Right hindlimb (tissue), 1 donor: ENCODE results near the gene TSC22D3.
"Not testable (repeated sequence)": the region's sequence is repeated elsewhere in the genome, so short reads cannot be mapped to it uniquely, and the experiment has no call there.

Source experiments
- DNase-seq: peaks from one replicate; pipeline ENCODE4 v3.0.0-alpha.2; 2018

TSC22D3 gene

DNA sequence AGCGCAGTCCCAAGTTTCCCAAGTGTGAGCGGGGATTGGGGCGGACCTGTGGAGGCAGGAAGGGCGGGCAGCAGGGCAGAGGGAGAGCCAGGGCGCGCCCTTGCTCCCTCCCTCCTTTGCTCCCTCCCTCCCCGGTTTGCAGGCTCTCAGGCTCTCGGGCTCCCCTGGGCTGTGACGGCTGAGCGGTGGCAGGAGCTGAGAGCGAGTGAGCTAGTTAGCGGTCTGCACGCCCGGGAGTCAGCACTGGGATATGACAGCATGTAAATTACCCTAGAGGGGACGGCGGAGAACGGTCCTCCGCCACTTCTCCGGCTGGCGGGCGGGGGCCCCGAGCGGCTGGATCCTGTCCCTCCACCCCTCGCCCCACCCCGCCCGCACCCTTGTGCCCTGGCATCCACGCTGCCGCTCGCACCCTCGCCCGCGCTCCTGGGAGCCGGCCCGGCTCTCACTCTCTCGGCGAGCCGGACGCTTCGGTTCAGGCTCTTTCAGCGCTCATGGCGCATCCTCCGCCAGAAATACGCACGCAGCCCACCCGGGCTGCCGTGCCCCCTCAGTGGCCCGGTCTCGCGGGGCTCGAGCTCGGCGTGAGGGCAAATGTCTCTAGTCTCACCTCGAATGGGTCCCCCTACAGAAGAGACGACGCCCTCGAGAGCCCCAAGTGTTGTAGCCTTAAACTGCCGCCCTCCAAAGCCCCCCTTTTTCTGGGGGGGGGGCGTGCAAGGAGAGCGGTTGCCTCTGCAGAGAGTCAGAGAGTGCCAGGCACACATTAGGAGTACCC, at the start of gene TSC22D3:
TSS of gene TSC22D3 (minus strand) at position 54 of the 778 bp plus-strand sequence. CDS start 368 bp downstream, outside the sequence.
- DNase-seq: peak; percentile 80

DNA sequence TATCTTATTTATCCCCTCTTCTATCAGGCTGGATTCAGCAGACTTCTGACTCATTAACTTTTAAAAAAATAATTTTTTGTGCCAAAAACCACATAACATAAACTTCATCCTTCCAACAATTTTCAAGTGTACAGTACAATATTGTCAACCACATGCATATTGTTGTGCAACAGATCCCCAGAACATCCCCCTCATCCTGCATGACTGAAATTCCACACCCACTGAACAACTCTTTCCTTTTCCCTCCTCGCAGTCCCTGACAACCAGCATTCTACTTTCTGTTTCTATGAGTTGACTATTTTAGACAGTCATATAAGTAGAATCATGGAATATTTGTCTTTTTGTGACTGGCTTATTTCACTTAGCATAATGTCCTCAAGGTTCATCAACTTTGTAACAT, 47.9 kb upstream of the TSC22D3 start:
- no peak for DNase-seq

DNA sequence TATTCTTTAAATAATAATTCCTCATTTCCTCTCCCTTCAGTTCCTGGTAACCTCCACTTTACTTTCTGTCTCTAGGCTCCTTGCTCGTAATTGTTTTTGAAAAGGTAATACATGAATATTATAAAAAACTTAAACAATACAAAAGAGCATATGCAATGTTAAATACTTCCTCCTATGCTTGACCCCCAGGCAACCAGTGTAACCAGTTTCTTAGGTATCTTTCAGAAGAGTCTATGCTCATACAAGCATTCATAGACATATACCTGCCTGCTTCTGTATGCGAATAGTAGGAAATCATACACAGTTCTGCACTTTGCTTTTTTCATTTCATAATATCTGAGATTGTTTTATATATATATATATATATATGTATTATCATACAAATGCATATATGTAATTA, 47.5 kb upstream of the TSC22D3 start:
- no peak for DNase-seq

DNA sequence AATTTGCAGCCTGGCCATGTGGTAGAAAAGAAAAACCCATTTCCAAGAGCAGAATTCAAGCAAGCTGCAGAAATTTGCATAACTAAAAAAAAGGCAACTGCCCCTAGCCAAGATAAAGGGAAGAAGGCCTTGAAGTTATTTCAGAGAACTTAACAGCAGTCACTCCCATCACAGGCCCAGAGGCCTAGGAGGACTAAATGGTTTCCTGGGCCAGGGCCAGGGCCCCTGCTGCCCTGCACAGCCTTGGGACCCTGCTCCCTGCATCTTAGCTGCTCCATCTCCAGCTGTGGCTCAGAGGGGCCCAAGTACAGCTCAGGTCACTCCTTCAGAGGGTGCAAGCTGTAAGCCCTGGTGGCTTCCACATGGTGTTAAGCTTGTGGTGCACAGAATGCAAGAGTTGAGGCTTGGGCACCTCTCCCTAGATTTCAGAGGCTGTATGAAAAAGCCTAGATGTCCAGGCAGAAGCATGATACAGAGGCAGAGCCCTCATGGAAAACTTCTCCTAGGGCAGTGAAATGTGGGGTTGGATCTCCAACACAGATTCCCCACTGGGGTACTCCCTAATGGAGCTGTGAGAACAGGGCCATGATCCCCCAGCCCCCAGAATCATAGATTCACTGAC, 43.4 kb upstream of the TSC22D3 start:
- no peak for DNase-seq

DNA sequence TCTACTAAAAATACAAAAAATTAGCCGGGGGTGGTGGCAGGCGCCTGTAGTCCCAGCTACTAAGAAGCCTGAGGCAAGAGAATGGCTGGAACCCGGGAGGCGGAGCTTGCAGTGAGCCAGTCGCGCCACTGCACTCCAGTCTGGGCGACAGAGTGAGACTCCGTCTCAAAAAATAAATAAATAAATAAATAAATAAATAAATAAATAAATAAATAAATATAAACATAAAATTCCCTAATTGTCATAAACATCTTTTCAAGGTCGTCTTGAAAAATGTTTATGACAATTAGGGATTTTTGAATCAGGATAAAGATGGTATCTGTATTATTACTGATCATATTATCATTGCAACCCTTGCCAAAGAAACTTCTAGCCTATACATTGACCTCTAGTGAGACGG, 34.5 kb upstream of the TSC22D3 start:
- not testable (repeated sequence) for DNase-seq

DNA sequence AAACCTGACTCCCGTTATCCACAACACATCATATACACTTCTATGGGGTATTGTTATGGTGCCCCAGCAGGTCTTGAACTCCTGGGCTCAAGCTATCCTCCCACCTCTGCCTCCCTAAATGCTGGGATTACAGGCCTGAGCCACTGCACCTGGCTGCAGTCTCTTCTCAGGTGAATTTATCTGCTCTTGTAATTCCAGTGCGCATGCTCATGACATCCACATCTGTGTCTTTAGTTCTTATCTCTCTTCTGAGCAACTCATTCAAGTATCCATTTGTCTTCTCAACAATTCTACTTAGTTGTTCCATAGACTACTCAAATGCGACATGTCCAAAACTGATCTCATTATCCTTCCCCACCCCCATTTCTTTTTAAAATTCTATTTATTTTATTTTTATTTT, 29.6 kb upstream of the TSC22D3 start:
- no peak for DNase-seq

DNA sequence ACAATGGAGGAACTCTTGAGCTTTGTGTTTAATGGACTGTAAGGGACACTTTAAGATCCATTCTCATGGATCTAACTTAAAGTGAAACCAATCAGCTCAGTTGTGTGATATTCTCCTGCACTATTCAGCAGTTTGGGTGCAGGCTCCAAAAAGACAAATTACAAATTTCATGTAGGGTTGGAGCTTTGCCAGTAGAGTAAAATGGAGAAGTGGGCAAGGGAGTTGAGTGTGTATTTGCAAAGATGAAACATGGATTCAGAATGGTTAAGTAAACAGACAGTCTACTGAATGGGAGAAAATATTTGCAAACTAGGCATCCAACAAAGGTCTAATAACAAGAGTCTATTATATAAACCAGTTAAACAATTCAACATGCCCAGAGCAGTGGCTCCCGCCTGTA, 28.8 kb upstream of the TSC22D3 start:
- DNase-seq: no peak

DNA sequence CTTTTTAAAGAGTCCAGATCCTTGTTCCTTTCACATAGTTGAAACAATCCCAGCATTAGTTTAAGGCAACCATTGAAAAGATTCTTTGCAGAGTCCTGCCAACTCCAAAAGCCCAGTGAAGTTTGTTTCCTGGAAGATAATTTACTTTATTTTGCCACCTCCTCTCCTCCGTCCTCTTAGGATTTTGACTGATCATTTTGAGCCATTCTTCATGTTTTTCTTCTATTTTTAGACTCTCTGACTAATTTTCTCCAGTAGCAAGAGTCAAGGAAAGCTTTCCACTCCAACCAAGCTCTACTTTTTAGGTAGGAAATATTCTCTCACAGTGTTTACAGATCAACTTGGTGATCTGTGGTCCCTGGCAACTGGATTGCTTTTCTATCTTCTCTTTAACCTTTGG, 12.2 kb upstream of the TSC22D3 start:
- no peak for DNase-seq

GRCh38 chrX:107780525-107780924, 4.9 kb upstream of the TSC22D3 start:
- no peak for DNase-seq

GRCh38 chrX:107777536-107777832, 1.9 kb upstream of the TSC22D3 start, which contains the start of gene NCBP2L:
Gene NCBP2L (plus strand): TSS chrX:107777733. CDS start chrX:107794221, 16,488 bp downstream.
- DNase-seq: no peak

DNA sequence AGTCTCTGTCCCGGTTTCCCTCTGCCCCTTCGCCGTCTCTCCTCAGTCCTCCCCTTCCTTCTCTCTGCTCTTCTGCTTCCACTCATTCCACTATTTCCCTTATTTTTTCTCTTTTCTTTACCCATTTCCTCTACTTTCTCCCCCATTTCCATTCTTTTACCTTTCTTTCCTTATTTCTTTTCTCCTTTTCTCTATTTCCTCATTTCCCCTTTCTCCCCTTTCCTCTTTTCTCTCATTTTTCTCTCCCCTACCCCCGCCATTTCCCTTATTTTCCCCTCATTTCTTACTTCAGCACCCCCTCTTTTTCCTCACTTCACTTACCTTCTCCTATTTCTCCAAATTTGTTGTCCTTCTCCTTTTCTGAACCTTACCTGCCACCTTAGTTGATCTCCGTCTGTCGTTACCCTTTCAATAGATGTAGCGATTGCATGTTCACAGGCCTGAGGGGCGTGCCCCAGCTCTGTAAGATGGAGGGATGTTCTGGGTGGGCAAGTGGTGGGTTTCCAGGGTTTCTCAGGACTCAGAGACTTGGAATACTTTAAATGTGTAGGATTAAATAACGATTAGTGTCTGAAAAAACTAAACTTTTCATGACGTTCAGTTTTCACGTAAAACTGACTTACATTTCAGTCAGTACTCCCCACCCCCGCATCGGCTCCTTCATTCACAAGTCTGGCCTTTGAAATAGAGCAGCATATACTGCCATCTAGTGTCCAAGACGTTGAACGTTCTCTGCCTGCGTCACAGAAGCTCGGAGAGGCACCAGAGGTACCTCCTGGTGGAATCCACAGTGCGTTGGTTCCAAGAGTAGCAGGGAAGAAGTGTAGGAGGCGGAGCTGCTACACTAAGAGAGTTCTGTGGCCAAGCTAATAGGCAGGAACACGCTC, 1.3 kb upstream of the TSC22D3 start:
- peak; percentile 87 for DNase-seq

DNA sequence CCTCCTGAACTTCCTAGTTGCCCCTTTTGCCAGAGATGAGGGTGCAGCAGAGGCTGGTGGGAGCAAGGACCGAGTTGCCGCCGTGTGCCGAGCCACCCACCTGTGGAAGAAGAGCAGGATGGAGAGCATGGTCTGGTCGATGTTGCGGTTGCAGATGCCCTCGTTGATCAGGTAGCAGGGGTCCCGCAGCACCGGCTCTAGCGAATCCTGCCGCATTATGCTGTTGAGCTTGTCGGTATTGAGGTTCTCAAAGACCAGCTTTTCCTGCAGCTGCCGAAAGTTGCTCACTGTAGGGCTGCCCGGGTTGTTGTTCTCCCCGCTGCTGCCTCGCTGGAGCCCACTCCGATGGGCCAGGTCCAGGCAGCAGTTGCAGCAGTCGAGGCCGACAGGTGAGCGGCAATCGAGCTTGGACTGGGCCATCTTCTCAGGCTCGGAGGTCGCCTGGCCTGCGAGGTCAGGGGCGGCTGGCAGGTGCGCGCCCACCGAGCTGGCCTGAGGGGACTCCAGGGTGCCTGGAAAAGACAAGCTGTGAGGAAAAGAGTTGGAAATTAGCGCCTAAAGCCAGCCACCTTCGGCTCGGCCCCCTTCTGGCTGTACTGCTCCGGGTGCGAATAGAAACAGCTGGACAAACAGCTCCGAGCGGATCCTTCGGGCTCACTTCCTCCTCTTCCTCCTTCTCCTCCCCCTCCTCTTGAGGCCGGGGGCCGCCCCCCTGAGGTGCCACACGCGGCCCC, 420 bp downstream of the TSC22D3 start:
- no peak for DNase-seq

GRCh38 chrX:107773906-107774435, 1.6 kb downstream of the TSC22D3 start:
- no peak for DNase-seq

- no peak for DNase-seq
Observed at GRCh38 chrX:107773206-107773605, 2.4 kb downstream of the TSC22D3 start.

DNA sequence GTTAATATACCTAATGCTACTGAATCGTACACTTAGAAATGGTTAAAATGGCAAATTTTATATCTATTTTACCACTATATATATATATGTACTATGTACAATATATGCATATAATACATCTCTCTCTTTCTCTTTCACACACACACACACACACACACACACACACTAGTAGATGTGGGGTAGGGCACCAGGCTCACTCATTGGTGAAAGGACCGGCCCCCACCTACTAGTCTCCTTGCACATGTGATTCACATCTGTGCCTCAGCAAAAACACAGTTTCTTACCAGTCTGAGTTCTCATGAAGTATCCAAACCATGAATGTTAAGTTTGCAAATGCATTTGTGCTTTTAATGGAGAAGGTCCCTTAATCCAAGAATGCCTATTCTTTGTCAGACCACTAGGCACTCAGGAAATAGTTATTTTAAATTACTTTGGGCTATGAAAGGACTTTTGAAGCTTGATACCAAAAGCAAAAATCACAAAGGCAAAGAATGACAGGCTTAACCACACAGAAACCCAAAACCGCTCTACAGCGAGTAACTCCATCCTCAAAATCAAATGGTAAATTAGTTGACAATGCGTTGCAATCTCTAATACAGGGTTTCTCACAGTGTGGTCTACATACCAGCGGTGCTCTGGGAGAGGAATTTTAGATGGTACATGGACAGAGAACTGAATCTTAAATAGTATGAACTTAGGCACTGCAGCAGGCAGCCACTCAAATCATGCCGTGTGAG, 5.8 kb downstream of the TSC22D3 start:
- DNase-seq: no peak

DNA sequence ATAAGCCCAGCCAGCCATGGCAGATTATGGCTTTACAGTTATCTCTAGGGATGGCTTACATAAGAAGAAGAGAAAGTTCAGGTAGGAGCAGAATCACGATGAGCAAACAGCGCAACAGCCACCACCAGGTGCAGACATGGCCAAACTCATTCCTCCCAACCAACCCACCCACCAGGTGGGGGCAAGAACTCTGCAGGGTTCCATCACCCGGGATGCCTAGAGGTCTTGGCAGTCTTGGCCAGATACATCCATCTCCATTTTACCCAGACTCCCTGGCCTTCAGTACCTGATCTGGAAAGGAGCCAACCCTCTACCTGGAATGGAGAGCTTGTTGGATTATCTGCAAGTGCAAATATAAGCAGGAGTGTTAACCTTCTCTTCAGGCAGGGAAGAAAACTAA, 7.5 kb downstream of the TSC22D3 start:
- DNase-seq: no peak

- peak; percentile 53 for DNase-seq
Observed at GRCh38 chrX:107766470-107767150, 9.0 kb downstream of the TSC22D3 start.

DNA sequence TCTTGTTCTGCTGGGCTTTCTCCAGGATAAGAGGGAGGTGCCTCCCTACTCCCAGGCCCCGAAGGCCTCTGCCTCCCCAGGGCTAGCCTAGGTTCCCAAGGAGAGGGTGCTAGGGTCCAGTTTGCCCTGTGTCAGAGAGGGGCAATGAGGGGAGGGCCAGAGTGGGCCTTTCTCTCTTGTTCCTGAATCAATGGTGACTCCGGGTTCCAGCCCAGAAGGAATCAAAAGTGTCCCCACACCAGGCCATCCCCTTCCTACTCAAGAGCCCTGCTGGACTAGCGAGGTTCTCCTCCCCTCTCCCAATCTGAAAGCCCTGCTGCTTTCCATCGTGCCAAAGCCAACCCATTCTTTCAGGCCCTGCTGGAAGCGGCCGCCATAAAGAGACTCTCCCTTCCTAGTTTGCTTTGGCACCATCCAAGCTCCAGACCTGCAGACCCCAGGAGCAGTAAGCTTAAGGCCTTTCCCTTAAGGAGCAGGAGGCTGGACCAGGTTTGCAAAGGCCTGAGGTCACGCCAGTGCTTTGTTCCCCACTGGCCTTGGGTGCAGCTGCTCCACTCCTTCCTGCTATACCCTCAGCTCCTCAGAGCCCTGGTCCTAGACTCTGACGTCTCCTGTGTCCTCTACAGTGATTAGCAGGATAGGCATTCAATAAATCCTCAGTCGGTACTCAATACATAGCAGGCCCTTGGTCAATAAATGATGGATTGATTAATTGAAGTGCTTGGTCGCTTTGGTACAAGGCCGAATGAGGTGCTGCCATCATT, 10.6 kb downstream of the TSC22D3 start:
- no peak for DNase-seq

- no peak for DNase-seq
Observed at GRCh38 chrX:107763647-107764046, 11.9 kb downstream of the TSC22D3 start.

DNA sequence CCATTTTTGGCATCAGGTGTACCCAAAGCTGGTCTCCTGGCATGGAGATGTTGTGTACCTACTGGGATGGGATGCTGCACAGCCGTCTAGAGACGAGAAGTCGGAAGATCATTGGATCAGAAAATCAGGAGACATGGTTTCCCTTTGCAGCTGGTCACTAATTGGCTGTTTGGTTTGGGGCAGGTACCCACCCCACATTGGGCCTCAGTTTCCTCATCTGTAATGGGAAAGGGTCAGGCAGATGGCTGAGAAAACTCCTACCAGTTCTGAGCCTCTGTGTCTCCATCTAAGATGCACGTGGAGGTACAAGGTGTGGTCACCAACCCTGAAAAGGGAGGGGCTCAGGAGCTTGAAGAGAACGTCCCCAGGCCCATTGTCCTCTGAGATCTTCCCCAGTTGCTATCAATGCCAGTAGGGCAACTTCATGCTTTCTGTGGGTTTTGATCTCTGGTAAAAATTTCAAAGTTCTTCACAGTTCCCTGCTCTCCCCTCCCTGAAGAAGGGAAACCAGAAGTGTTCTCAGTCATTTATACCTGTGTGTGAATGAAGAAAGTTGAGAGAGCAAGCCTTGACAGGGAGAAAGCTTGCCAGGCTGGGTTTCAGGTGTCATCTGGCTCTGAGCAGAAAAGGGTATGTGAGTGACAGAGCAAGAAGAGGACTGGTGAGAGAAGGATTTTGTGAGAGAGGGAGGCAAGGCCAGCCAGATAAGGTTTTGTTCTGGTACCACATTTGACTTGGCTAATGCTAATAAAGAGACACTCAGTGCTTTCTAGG, 15.1 kb downstream of the TSC22D3 start:
- DNase-seq: no peak
